ENCODE results near the gene CFAP251. TPM values are rescaled to one million over a fixed set of nuclear protein-coding genes. Genes with fewer than 3 reads are reported as not detected.
"Not testable (repeated sequence)": the region's sequence is repeated elsewhere in the genome, so short reads cannot be mapped to it uniquely, and the experiment has no call there.

Gene CFAP251
- total RNA-seq, 1 experiment from 2014 or later, result 3.2 TPM

DNA sequence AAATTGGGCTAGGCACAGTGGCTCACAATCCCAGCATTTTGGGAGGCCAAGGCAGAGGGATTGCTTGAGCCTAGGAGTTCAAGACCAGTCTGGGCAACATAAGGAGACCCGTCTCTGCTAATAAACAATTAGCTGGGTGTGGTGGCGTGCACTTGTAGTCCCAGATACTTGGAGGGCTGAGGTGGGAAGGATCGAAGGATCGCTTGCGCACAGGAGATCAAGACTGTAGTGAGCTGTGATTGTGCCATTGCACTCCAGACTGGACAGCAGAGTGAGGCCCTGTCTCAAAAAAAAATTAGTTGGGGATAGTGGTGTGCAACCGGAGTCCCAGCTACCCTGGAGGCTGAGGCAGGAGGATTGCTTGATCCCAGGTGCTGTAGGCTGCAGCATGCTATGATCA, 64.6 kb downstream of the CFAP251 start:
- Histone ChIP-seq H3F3A (ENCODE audit: low read length, unreplicated experiment) (no peaks in the 10 kb centered on the region), H4K20me1 (ENCODE audit: low read length) (no peaks in the 10 kb centered on the region), H3K79me2 (ENCODE audit: low read length) (no peaks in the 10 kb centered on the region), H3K4me2 (ENCODE audit: low read length) (no peak overlapping the region), H3K4me3 (ENCODE audit: low read length) (no peak overlapping the region), H3K4me1 (ENCODE audit: insufficient read depth, low read length) (no peaks in the 10 kb centered on the region), H3K27ac (ENCODE audit: low read length) (no peak overlapping the region), H3K9ac (ENCODE audit: low read length) (no peak overlapping the region), H2AFZ (ENCODE audit: low read length) (no peak overlapping the region), H3K9me2 (replicated peaks; ENCODE audit: low read length) (no peaks in the 10 kb centered on the region), H3K27me3 (ENCODE audit: low read length) (no peaks in the 10 kb centered on the region), H3K36me3 (ENCODE audit: low read depth, low read length) (no peaks in the 10 kb centered on the region), H3K9me3 (ENCODE audit: low read length) (no peaks in the 10 kb centered on the region)
- BruUV-seq (replicated peaks), result no TSS peak
- ChIA-PET CTCF (no interaction called here), POLR2A (ENCODE audit: unreplicated experiment) (no interaction called here)
- DNase-seq (no peak), ATAC-seq (no peak)
- intact Hi-C loops (cut with micrococcal nuclease), result no loop called here
- no peak for TF ChIP-seq CTCF (conservative IDR thresholded peaks at IDR 0.05; ENCODE audit: low read depth, low read length)

GRCh38 chr12:121983536-121984210, 65.3 kb downstream of the CFAP251 start:
- H3F3A ChIP-seq (ENCODE audit: low read length, unreplicated experiment), result no peaks in the 10 kb centered on the region
- CTCF ChIA-PET, result no interaction called here
- H3K79me2 ChIP-seq (ENCODE audit: low read length), result no peaks in the 10 kb centered on the region
- no peaks in the 10 kb centered on the region for H4K20me1 ChIP-seq (ENCODE audit: low read length)
- H3K9ac ChIP-seq (ENCODE audit: low read length), result no peak overlapping the region
- DNase-seq (no peak), ATAC-seq (no peak)
- intact Hi-C loops (cut with micrococcal nuclease), result no loop called here
- no peaks in the 10 kb centered on the region for H3K27me3 ChIP-seq (ENCODE audit: low read length)
- no peaks in the 10 kb centered on the region for H3K9me2 ChIP-seq (replicated peaks; ENCODE audit: low read length)
- no peak overlapping the region for H3K4me3 ChIP-seq (ENCODE audit: low read length)
- POLR2A ChIA-PET (ENCODE audit: unreplicated experiment), result no interaction called here
- H3K4me2 ChIP-seq (ENCODE audit: low read length), result no peak overlapping the region
- H3K27ac ChIP-seq (ENCODE audit: low read length), result no peak overlapping the region
- H3K4me1 ChIP-seq (ENCODE audit: insufficient read depth, low read length), result no peaks in the 10 kb centered on the region
- no peak overlapping the region for H2AFZ ChIP-seq (ENCODE audit: low read length)
- TF ChIP-seq EZH2phosphoT487 (IDR thresholded peaks at IDR 0.05; ENCODE audit: borderline replicate concordance, low read length), result no peak
- TF ChIP-seq CTCF (conservative IDR thresholded peaks at IDR 0.05; ENCODE audit: low read depth, low read length), result no peak
- TF ChIP-seq EZH2 (IDR thresholded peaks at IDR 0.05; ENCODE audit: low read length, unreplicated experiment), result no peak
- BruUV-seq (replicated peaks), result no TSS peak
- no peaks in the 10 kb centered on the region for H3K9me3 ChIP-seq (ENCODE audit: low read length)
- H3K36me3 ChIP-seq (ENCODE audit: low read depth, low read length), result no peaks in the 10 kb centered on the region

DNA sequence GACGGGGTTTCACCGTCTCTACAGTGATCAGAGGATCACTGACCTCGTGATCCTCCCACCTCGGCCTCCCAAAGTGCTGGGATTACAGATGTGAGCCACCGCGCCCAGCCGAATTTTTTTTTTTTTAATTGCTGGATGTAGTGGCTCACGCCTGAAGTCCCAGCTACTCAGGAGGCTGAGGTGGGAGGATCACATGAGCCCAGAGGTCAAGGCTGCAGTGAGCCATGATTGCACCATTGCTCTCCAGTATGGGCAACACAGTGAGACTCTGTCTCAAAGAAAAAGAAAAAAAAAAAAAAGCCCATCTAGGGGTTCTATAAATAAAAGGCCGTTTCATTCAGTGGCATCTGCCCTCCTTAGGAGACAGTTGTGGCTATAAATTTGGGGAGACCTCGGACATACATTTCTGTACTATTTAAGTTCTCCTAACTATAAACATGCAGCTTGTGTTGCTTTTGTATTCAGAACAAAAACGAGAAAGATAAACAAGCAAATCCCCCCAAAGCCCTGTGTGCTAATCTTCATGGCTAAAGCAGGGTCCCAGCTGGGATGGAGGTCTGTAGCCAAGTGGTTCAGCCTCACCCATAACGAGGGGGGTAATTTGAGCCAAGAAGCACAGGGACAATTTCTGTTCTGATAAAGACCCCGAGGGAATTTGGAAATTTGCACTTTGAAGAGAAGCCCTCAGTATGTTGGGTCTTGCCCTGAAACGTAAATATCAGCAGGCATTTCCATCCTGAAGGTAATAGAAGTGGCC, 68.3 kb downstream of the CFAP251 start:
- no TSS peak for BruUV-seq (replicated peaks)
- Histone ChIP-seq H3K4me1 (ENCODE audit: insufficient read depth, low read length) (peaks cover 25% of the 10 kb centered on the region), H3K9me2 (replicated peaks; ENCODE audit: low read length) (no peaks in the 10 kb centered on the region), H3K4me2 (ENCODE audit: low read length) (no peak overlapping the region), H3K27ac (ENCODE audit: low read length) (no peak overlapping the region), H3K79me2 (ENCODE audit: low read length) (no peaks in the 10 kb centered on the region), H4K20me1 (ENCODE audit: low read length) (no peaks in the 10 kb centered on the region), H3K9ac (ENCODE audit: low read length) (no peak overlapping the region), H3F3A (ENCODE audit: low read length, unreplicated experiment) (peaks cover 7% of the 10 kb centered on the region), H2AFZ (ENCODE audit: low read length) (no peak overlapping the region), H3K27me3 (ENCODE audit: low read length) (no peaks in the 10 kb centered on the region), H3K9me3 (ENCODE audit: low read length) (no peaks in the 10 kb centered on the region), H3K36me3 (ENCODE audit: low read depth, low read length) (no peaks in the 10 kb centered on the region), H3K4me3 (ENCODE audit: low read length) (no peak overlapping the region)
- POLR2A ChIA-PET (ENCODE audit: unreplicated experiment), result no interaction called here
- CTCF ChIA-PET, result no interaction called here
- TF ChIP-seq EZH2phosphoT487 (IDR thresholded peaks at IDR 0.05; ENCODE audit: borderline replicate concordance, low read length) (no peak), CTCF (conservative IDR thresholded peaks at IDR 0.05; ENCODE audit: low read depth, low read length) (no peak), EZH2 (IDR thresholded peaks at IDR 0.05; ENCODE audit: low read length, unreplicated experiment) (no peak)
- ATAC-seq (no peak), DNase-seq (no peak)
- intact Hi-C loops (cut with micrococcal nuclease), result no loop called here

DNA sequence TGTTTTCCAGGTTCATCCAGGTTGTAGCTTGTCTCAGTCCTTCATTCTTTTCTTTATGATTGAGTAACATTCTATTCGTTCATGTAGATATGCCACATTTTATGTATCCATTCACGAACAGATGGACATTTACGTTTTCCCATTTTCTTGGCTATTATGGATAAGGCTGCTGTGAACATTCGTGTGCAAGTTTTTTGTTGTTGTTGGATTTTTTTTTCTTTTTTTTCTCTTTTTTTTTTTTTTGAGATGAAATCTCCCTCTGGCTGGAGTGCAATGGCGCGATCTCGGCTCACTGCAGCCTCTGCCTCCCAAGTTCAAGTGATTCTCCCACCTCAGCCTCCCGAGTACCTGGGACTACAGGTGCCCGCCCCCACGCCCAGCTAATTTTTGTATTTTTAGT, 70.1 kb downstream of the CFAP251 start:
- BruUV-seq (replicated peaks); ATAC-seq; H3K27me3 ChIP-seq (ENCODE audit: low read length); H2AFZ ChIP-seq (ENCODE audit: low read length); H3K4me3 ChIP-seq (ENCODE audit: low read length); H3K9me3 ChIP-seq (ENCODE audit: low read length); H3K9ac ChIP-seq (ENCODE audit: low read length); DNase-seq; POLR2A ChIA-PET (ENCODE audit: unreplicated experiment); H3K27ac ChIP-seq (ENCODE audit: low read length); H4K20me1 ChIP-seq (ENCODE audit: low read length); H3K9me2 ChIP-seq (replicated peaks; ENCODE audit: low read length); H3K4me2 ChIP-seq (ENCODE audit: low read length); H3K36me3 ChIP-seq (ENCODE audit: low read depth, low read length); CTCF ChIA-PET; H3K79me2 ChIP-seq (ENCODE audit: low read length); intact Hi-C loops (cut with micrococcal nuclease): not testable (repeated sequence)
- peaks cover 33% of the 10 kb centered on the region for H3K4me1 ChIP-seq (ENCODE audit: insufficient read depth, low read length)
- H3F3A ChIP-seq (ENCODE audit: low read length, unreplicated experiment), result peaks cover 12% of the 10 kb centered on the region
